Adrenal gland (tissue), 12 donors: Measurements from ENCODE around the gene HBG1. TPM values are rescaled to one million over a fixed set of nuclear protein-coding genes. Genes with fewer than 3 reads are reported as not detected.

Experiments
- DNase-seq, 7 donors: peaks; one replicate each; pipeline ENCODE4 v3.0.0-alpha.2; 2019 to 2020
- H3K27ac ChIP-seq, 5 donors: fragments of 200-600 bp; sonication (generic) in 4 of 5; 1 replicate in 3 of 5; 2 replicates in 2 of 5; pipeline versions ENCODE4 v1.5.1 to v1.8.0; 2016 to 2020; ENCODE audit warnings: mild to moderate bottlenecking in 1 of 5
- H3K27me3 ChIP-seq: fragments of 200-600 bp; 2 replicates; pipeline ENCODE4 v1.8.0; 2021
- H3K36me3 ChIP-seq, 2 donors: fragments of 200-600 bp; replicated peaks in 1 of 2; 1 replicate in 1 of 2; 2 replicates in 1 of 2; pipeline versions ENCODE4 v1.5.1 to v1.8.0; 2018 to 2022
- H3K4me1 ChIP-seq, 2 donors: fragments of 200-600 bp; replicated peaks in 1 of 2; 1 replicate in 1 of 2; 2 replicates in 1 of 2; pipeline versions ENCODE4 v1.5.1 to v1.8.0; 2018 to 2021
- H3K4me3 ChIP-seq, 4 donors: fragments of 200-600 bp; sonication (generic) in 3 of 4; one replicate each; pipeline ENCODE4 v1.5.1; 2016 to 2018
- H3K9me3 ChIP-seq, 3 donors: fragments of 200-600 bp; sonication (generic) in 1 of 3; replicated peaks in 1 of 3; 1 replicate in 2 of 3; 2 replicates in 1 of 3; pipeline versions ENCODE4 v1.5.1 to v1.8.0; 2016 to 2021
- POLR2A ChIP-seq, 2 donors: fragments of 450-650 bp; IDR thresholded peaks; one replicate each; pipeline ENCODE4 v1.6.1; 2017; ENCODE audit warnings: antibody characterized with exemption in 2 of 2, mild to moderate bottlenecking in 2 of 2, moderate library complexity in 1 of 2
- WGBS, 4 donors: extraction: QIAGEN DNeasy Blood & Tissue Kit in 2 of 4; methylation state at CpG; one replicate each; pipeline versions ENCODE4 v1.1.5 to v1.1.7; 2013 to 2017; 5-methylcytosine and 5-hydroxymethylcytosine counted together
- intact Hi-C, 2 donors: fragments of 100-400 bp; cut with DNase I; formaldehyde crosslinking; loops; one replicate each; pipeline versions ENCODE4 v1.14.1 to v1.15.0; 2022 to 2023
- polyA plus RNA-seq, 3 donors: library from polyadenylated mRNA; stranded (reverse); fragments of 200-250 nt in 2 of 3; fragments of 350-450 nt in 1 of 3; fragmentation: Illumina TruSeq in 1 of 3; extraction: RNeasy Lipid Tissue Mini Kit (QIAGEN cat#74804) in 1 of 3; gene quantifications; one replicate each; pipeline ENCODE4 v1.2.3, GENCODE V29; 2013 to 2014
- total RNA-seq, 9 donors: library from RNA; depleted of rRNA in 4 of 9; stranded (reverse); fragments of >200 nt in 4 of 9; fragments of 120-200 nt in 1 of 9; fragmentation: NEBNext Ultra II Directional in 1 of 9; extraction: Animal tissue kit (Norgen Biotek cat#: 25700) in 1 of 9; gene quantifications; one replicate each; pipeline versions ENCODE4 v1.1.0 to v1.2.4, GENCODE V29; 2013 to 2023
- TF ChIP-seq, protein P1 (sequence below), 6 experiments: fragments of 450-650 bp in 4 of 6; fragments of 200-600 bp in 2 of 6; sonication (generic) in 1 of 6; IDR thresholded peaks; 1 replicate in 5 of 6; 2 replicates in 1 of 6; pipeline versions ENCODE4 v1.5.1 to v1.8.0; 2016 to 2021; ENCODE audit warnings: antibody characterized with exemption in 6 of 6, mild to moderate bottlenecking in 2 of 6, moderate library complexity in 1 of 6
- donor health status: healthy with polysubstance abuse.
- donor health status: Bipolar disorder and iron deficiency.
- donor health status: DM: yes; HTN: yes; CAD: no.
- donor health status: DM: no; HTN: no; CAD: no.
- donor health status: DM: no; HTN: no; CAD: no.
- donor health status: DM: yes; HTN: yes; CAD: no.

The HBG1 gene
- total and polyA plus RNA-seq, 12 donors, result 3.6 to 22.7 (median 3.8) TPM; not detected in 9

DNA sequence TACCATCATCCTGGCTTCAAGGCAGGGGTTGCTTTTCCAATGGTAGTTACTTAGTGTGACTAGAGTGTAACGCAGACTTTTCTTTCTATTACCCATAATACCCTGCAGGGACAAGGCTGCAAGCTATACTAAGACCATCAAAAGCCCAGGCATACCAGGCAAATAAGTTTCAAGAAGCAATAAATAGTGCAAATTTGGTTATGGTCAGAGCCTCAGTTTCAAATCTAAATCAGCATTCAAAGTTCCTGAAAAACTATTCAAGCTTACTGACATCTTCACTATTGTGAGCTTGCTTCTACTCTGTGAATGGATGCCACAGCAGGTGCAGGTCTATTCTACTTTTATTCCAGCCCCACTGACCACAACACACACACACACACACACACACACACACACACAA is 20.3 kb downstream of the HBG1 start:
- no peaks in the 10 kb centered on the region for H3K36me3 ChIP-seq
- intact Hi-C loops, result no loop called here
- TF ChIP-seq, protein P1, sequence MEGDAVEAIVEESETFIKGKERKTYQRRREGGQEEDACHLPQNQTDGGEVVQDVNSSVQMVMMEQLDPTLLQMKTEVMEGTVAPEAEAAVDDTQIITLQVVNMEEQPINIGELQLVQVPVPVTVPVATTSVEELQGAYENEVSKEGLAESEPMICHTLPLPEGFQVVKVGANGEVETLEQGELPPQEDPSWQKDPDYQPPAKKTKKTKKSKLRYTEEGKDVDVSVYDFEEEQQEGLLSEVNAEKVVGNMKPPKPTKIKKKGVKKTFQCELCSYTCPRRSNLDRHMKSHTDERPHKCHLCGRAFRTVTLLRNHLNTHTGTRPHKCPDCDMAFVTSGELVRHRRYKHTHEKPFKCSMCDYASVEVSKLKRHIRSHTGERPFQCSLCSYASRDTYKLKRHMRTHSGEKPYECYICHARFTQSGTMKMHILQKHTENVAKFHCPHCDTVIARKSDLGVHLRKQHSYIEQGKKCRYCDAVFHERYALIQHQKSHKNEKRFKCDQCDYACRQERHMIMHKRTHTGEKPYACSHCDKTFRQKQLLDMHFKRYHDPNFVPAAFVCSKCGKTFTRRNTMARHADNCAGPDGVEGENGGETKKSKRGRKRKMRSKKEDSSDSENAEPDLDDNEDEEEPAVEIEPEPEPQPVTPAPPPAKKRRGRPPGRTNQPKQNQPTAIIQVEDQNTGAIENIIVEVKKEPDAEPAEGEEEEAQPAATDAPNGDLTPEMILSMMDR (IDR thresholded peaks at IDR 0.05), result no peak
- TF ChIP-seq POLR2A (IDR thresholded peaks at IDR 0.05), result no peak
- no peaks in the 10 kb centered on the region for H3K4me1 ChIP-seq
- H3K4me3 ChIP-seq, result no peak overlapping the region
- 80 to 93% (median 87%) methylated on average over 1 of the region's 1 CpG for WGBS, 4 donors
- H3K27ac ChIP-seq, result no peak overlapping the region
- no peak for DNase-seq
- H3K9me3 ChIP-seq, result no peaks in the 10 kb centered on the region
- H3K27me3 ChIP-seq, result no peaks in the 10 kb centered on the region

DNA sequence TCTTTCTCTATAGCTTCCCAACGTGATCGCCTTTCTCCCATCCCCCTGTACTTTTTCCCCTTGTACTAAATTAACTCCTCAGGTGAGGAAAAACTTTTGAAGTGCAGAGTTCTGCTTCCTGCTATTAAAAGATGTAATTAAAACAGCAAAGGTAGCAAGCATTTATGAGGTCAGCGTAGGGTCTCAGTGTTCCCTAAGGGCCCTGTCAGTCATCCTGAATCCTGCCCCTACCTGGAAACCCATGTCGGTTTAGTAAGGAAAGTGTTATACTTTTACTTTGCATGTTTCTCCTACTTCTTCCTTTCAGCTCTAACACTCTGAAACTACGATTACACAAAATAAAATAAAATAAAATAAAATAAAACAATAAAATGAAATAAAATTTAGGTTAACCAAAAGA is 21.5 kb downstream of the HBG1 start:
- Histone ChIP-seq H3K27ac (no peak overlapping the region), H3K36me3 (no peaks in the 10 kb centered on the region), H3K27me3 (no peaks in the 10 kb centered on the region), H3K4me3 (no peak overlapping the region), H3K9me3 (no peaks in the 10 kb centered on the region), H3K4me1 (no peaks in the 10 kb centered on the region)
- intact Hi-C loops, result no loop called here
- no peak for DNase-seq
- no peak for TF ChIP-seq POLR2A (IDR thresholded peaks at IDR 0.05)
- TF ChIP-seq, protein P1 (IDR thresholded peaks at IDR 0.05), result no peak
- 53 to 72% (median 65%) methylated on average over 5 of the region's 5 CpGs for WGBS, 4 donors

DNA sequence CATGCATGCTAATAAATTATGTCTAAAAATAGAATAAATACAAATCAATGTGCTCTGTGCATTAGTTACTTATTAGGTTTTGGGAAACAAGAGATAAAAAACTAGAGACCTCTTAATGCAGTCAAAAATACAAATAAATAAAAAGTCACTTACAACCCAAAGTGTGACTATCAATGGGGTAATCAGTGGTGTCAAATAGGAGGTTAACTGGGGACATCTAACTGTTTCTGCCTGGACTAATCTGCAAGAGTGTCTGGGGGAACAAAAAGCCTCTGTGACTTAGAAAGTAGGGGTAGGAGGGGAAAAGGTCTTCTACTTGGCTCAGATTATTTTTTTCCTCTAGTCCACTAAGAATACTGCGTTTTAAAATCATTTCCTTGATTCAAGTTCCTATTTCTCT is 22.0 kb downstream of the HBG1 start:
- H3K27ac ChIP-seq, result no peak overlapping the region
- no peak for DNase-seq

DNA sequence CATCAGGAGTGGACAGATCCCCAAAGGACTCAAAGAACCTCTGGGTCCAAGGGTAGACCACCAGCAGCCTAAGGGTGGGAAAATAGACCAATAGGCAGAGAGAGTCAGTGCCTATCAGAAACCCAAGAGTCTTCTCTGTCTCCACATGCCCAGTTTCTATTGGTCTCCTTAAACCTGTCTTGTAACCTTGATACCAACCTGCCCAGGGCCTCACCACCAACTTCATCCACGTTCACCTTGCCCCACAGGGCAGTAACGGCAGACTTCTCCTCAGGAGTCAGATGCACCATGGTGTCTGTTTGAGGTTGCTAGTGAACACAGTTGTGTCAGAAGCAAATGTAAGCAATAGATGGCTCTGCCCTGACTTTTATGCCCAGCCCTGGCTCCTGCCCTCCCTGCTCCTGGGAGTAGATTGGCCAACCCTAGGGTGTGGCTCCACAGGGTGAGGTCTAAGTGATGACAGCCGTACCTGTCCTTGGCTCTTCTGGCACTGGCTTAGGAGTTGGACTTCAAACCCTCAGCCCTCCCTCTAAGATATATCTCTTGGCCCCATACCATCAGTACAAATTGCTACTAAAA is 22.8 kb downstream of the HBG1 start, which contains the start of gene HBB:
Gene HBB, minus strand, starts transcription at position 340 of the 579 bp plus-strand sequence. Its CDS starts 50 bp downstream, at position 290.
- Histone ChIP-seq H3K9me3 (no peaks in the 10 kb centered on the region), H3K27ac (no peak within 1 kb of the TSS), H3K27me3 (no peaks in the 10 kb centered on the region), H3K4me1 (no peaks in the 10 kb centered on the region), H3K4me3 (no peak within 1 kb of the TSS), H3K36me3 (no peaks in the 10 kb centered on the region)
- 78 to 91% (median 82%) methylated on average over 3 of the region's 3 CpGs for WGBS, 4 donors
- no peak for DNase-seq
- TF ChIP-seq, protein P1 (IDR thresholded peaks at IDR 0.05), result no peak
- TF ChIP-seq POLR2A (IDR thresholded peaks at IDR 0.05), result no peak
- intact Hi-C loops, result no loop called here

More for the DNA sequence above, 22.0 kb downstream of the HBG1 start:
- no peak overlapping the region for H3K4me3 ChIP-seq
- no peak for TF ChIP-seq POLR2A (IDR thresholded peaks at IDR 0.05)
- TF ChIP-seq, protein P1 (IDR thresholded peaks at IDR 0.05), result no peak
- WGBS, 4 donors, result 36 to 63% (median 44%) methylated on average over 1 of the region's 1 CpG
- H3K27me3 ChIP-seq, result no peaks in the 10 kb centered on the region
- no peaks in the 10 kb centered on the region for H3K4me1 ChIP-seq
- no peaks in the 10 kb centered on the region for H3K36me3 ChIP-seq
- intact Hi-C loops, result no loop called here
- no peaks in the 10 kb centered on the region for H3K9me3 ChIP-seq
